ACC112 (cell line): ENCODE data around the gene HOATZ.

Experiments
- H2AFZ ChIP-seq: fragments of 200-600 bp; sonication (generic); one replicate; pipeline ENCODE4 v1.6.0; 2017; ENCODE audit warnings: antibody characterized with exemption, low read length; ENCODE audit not compliant: unreplicated experiment
- H3K27ac ChIP-seq: fragments of 200-600 bp; sonication (generic); 2 replicates; pipeline ENCODE4 v1.5.1; 2014; ENCODE audit warnings: low read depth, mild to moderate bottlenecking, antibody characterized with exemption, low read length, moderate library complexity
- H3K27me3 ChIP-seq: fragments of 200-600 bp; sonication (generic); 2 replicates; pipeline ENCODE4 v1.6.1; 2014; ENCODE audit warnings: mild to moderate bottlenecking, antibody characterized with exemption, low read length, moderate library complexity, mixed read lengths; ENCODE audit not compliant: insufficient read depth
- H3K36me3 ChIP-seq: fragments of 200-600 bp; sonication (generic); 2 replicates; pipeline ENCODE4 v1.6.1; 2016; ENCODE audit warnings: mild to moderate bottlenecking, antibody characterized with exemption, low read length, moderate library complexity, mixed read lengths; ENCODE audit not compliant: insufficient read depth
- H3K4me1 ChIP-seq: fragments of 200-600 bp; sonication (generic); one replicate; pipeline ENCODE4 v1.6.1; 2016; ENCODE audit warnings: low read length, mixed read lengths; ENCODE audit not compliant: insufficient read depth, unreplicated experiment, control insufficient read depth
- H3K4me3 ChIP-seq: fragments of 200-600 bp; sonication (generic); 2 replicates; pipeline ENCODE4 v1.5.1; 2014; ENCODE audit warnings: mild to moderate bottlenecking, low read depth, low read length
- H3K79me2 ChIP-seq: fragments of 200-600 bp; sonication (generic); one replicate; pipeline ENCODE4 v1.6.0; 2016; ENCODE audit warnings: low read length; ENCODE audit not compliant: control insufficient read depth, unreplicated experiment, insufficient read depth

Gene HOATZ

GRCh38 chr11:111561791-111562325, 47.3 kb downstream of the HOATZ start:
- Histone ChIP-seq H3K27ac (peak overlapping the region; percentile 88), H3K79me2 (no peaks in the 10 kb centered on the region), H3K4me1 (peaks cover 41% of the 10 kb centered on the region), H3K36me3 (peaks cover 13% of the 10 kb centered on the region; the same call in 1 of the 2 replicates), H2AFZ (no peak overlapping the region), H3K4me3 (peak overlapping the region; percentile 6; the same call in 1 of the 2 replicates), H3K27me3 (no peaks in the 10 kb centered on the region)

GRCh38 chr11:111562692-111563389, 48.3 kb downstream of the HOATZ start:
- no peak overlapping the region for H3K4me3 ChIP-seq
- H3K27ac ChIP-seq, result peak overlapping the region; percentile 88
- H3K4me1 ChIP-seq, result peaks cover 33% of the 10 kb centered on the region
- H3K79me2 ChIP-seq, result no peaks in the 10 kb centered on the region
- H3K36me3 ChIP-seq, result peaks cover 13% of the 10 kb centered on the region; the same call in 1 of the 2 replicates
- no peaks in the 10 kb centered on the region for H3K27me3 ChIP-seq
- no peak overlapping the region for H2AFZ ChIP-seq

- Histone ChIP-seq H3K27ac (no peak overlapping the region), H3K27me3 (no peaks in the 10 kb centered on the region), H2AFZ (no peak overlapping the region), H3K4me1 (peaks cover 25% of the 10 kb centered on the region), H3K79me2 (no peaks in the 10 kb centered on the region), H3K4me3 (no peak overlapping the region), H3K36me3 (peaks cover 4% of the 10 kb centered on the region; the same call in 1 of the 2 replicates)
Observed at GRCh38 chr11:111565114-111565720, 50.6 kb downstream of the HOATZ start.

- no peaks in the 10 kb centered on the region for H3K27me3 ChIP-seq
- H3K79me2 ChIP-seq, result no peaks in the 10 kb centered on the region
- H3K4me1 ChIP-seq, result peaks cover 14% of the 10 kb centered on the region
- H2AFZ ChIP-seq, result no peak overlapping the region
- H3K36me3 ChIP-seq, result no peaks in the 10 kb centered on the region
- no peak overlapping the region for H3K27ac ChIP-seq
- H3K4me3 ChIP-seq, result no peak overlapping the region
Observed at GRCh38 chr11:111566324-111566723, 51.7 kb downstream of the HOATZ start.

- Histone ChIP-seq H3K4me3 (no peak overlapping the region), H3K27me3 (no peaks in the 10 kb centered on the region), H3K36me3 (no peaks in the 10 kb centered on the region), H3K79me2 (no peaks in the 10 kb centered on the region), H3K4me1 (peaks cover 17% of the 10 kb centered on the region), H3K27ac (no peak overlapping the region), H2AFZ (no peak overlapping the region)
Observed at GRCh38 chr11:111569476-111569875, 54.9 kb downstream of the HOATZ start.

- Histone ChIP-seq H3K27ac (no peak overlapping the region), H3K79me2 (no peaks in the 10 kb centered on the region), H3K27me3 (no peaks in the 10 kb centered on the region), H3K4me1 (peaks cover 21% of the 10 kb centered on the region), H2AFZ (no peak overlapping the region), H3K36me3 (no peaks in the 10 kb centered on the region), H3K4me3 (no peak overlapping the region)
Observed at GRCh38 chr11:111570796-111571195, 56.2 kb downstream of the HOATZ start.

GRCh38 chr11:111571829-111572501, 57.4 kb downstream of the HOATZ start:
- Histone ChIP-seq H3K79me2 (no peaks in the 10 kb centered on the region), H3K4me3 (no peak overlapping the region), H2AFZ (no peak overlapping the region), H3K27me3 (no peaks in the 10 kb centered on the region), H3K27ac (no peak overlapping the region), H3K36me3 (no peaks in the 10 kb centered on the region), H3K4me1 (peaks cover 21% of the 10 kb centered on the region)

GRCh38 chr11:111572581-111572980, 58.0 kb downstream of the HOATZ start:
- H3K79me2 ChIP-seq, result no peaks in the 10 kb centered on the region
- H2AFZ ChIP-seq, result no peak overlapping the region

GRCh38 chr11:111573821-111574249, 59.3 kb downstream of the HOATZ start:
- Histone ChIP-seq H3K4me1 (peaks cover 21% of the 10 kb centered on the region), H3K79me2 (no peaks in the 10 kb centered on the region), H3K27me3 (no peaks in the 10 kb centered on the region), H3K27ac (peak overlapping the region; percentile 35; the same call in 1 of the 2 replicates), H3K36me3 (no peaks in the 10 kb centered on the region), H3K4me3 (peak overlapping the region; percentile 68), H2AFZ (peak overlapping the region; percentile 47)

More at GRCh38 chr11:111572581-111572980, 58.0 kb downstream of the HOATZ start:
- no peak overlapping the region for H3K27ac ChIP-seq
- no peaks in the 10 kb centered on the region for H3K36me3 ChIP-seq
- peaks cover 21% of the 10 kb centered on the region for H3K4me1 ChIP-seq
- no peaks in the 10 kb centered on the region for H3K27me3 ChIP-seq
- no peak overlapping the region for H3K4me3 ChIP-seq

GRCh38 chr11:111574373-111575225, 60.0 kb downstream of the HOATZ start:
- Histone ChIP-seq H3K27me3 (no peaks in the 10 kb centered on the region), H3K4me3 (peak overlapping the region; percentile 68), H2AFZ (peak overlapping the region; percentile 47)

More at GRCh38 chr11:111574373-111575225, 60.0 kb downstream of the HOATZ start:
- H3K27ac ChIP-seq, result peak overlapping the region; percentile 35; the same call in 1 of the 2 replicates
- no peaks in the 10 kb centered on the region for H3K79me2 ChIP-seq
- H3K4me1 ChIP-seq, result peaks cover 21% of the 10 kb centered on the region
- no peaks in the 10 kb centered on the region for H3K36me3 ChIP-seq
